Measurements from ENCODE around the gene INPP5B. TPM values are rescaled to one million over a fixed set of nuclear protein-coding genes. Genes with fewer than 3 reads are reported as not detected.

Gene INPP5B
- total and polyA plus RNA-seq, 8 donors, result 7.2 to 56.7 (median 9.5) TPM

DNA sequence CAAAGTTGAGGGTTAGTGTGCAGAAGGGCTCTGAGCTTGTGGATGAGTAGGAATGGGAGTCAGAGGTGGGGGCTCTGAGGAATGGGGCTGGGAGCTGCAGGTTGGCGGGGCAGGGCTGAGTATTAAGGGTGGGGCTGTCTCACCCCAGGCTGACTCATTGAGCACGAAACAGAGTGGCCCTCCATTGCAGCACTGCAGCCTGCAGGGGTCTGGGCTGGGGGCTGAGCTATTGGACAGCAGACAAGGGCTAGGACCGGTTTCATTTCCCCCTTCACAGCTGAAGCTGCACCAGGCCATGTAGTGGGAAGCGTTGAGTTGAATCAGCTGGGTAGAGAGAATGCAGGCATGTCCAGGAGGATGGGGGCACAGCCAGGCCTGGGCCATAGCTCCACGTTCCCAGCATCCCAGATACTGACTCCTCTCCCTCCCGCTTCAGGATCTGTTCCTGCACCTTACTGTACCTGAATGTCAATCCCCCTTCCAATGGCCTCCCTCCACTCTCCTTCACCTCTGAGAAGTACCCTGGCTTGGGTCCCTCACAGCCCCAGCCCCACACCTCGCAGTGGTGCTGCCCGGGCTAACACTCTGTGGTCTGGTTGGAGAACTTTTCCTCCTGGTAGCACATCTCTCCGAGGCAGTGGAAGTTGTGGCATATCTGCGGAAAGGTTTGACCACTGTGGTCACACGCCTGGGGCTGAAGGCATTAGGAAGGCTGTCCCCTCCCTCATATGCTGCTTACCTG is 4.4 kb upstream of the INPP5B start:
- no peak for TF ChIP-seq POLR2AphosphoS5 (IDR thresholded peaks at IDR 0.05)
- TF ChIP-seq EP300 (IDR thresholded peaks at IDR 0.05), result no peak
- TF ChIP-seq POLR2A (IDR thresholded peaks at IDR 0.05), result no peak
- TF ChIP-seq, protein P1, sequence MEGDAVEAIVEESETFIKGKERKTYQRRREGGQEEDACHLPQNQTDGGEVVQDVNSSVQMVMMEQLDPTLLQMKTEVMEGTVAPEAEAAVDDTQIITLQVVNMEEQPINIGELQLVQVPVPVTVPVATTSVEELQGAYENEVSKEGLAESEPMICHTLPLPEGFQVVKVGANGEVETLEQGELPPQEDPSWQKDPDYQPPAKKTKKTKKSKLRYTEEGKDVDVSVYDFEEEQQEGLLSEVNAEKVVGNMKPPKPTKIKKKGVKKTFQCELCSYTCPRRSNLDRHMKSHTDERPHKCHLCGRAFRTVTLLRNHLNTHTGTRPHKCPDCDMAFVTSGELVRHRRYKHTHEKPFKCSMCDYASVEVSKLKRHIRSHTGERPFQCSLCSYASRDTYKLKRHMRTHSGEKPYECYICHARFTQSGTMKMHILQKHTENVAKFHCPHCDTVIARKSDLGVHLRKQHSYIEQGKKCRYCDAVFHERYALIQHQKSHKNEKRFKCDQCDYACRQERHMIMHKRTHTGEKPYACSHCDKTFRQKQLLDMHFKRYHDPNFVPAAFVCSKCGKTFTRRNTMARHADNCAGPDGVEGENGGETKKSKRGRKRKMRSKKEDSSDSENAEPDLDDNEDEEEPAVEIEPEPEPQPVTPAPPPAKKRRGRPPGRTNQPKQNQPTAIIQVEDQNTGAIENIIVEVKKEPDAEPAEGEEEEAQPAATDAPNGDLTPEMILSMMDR (IDR thresholded peaks at IDR 0.05), result no peak
- Histone ChIP-seq H3K36me3 (peaks cover 0 to 7% (median 5%) of the 10 kb centered on the region in 4 donors), H3K4me3 (no peak overlapping the region), H3K4me1 (peaks cover 0 to 14% (median 6%) of the 10 kb centered on the region in 4 donors), H3K9me3 (no peaks in the 10 kb centered on the region), H3K27ac (no peak overlapping the region), H3K27me3 (no peaks in the 10 kb centered on the region)
- no peak for DNase-seq
- 81 to 88% (median 84%) methylated on average over 10 to 11 of the region's 11 CpGs for WGBS, 5 donors
- intact Hi-C loops (cut with DNase I; ENCODE audit: low total_unique reads), result no loop called here

DNA sequence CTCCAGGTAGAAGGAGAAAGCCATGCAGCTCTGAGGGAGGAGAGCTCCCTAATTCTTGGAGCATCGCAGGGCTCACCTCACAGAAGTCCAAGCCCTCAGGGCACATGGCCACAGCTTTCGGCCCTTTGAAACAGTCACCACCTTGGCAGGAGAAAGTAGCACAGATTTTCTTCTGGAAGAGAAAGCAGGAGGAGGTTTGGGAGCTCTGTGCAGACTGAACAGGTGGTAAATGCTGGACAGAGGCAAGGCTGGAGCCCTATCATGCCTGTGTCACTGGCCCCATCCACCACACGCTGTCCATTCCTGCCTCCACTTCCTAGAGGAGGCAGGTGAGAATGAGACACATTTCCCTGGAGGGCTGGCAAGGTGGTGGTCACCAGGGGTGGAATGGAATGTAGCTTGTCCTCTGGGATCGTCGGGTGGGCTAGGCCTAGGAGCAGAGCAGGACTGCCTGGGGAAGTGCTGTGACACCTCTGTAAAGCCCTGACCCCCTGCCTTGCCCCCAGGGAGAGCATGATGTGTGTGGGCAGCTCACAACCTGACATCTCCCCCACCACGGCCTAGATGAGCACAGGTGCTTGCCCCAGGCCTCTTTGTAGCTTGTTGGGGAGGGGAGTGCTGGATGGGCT is 2.8 kb upstream of the INPP5B start:
- no peak overlapping the region for H3K27ac ChIP-seq
- no peaks in the 10 kb centered on the region for H3K9me3 ChIP-seq
- TF ChIP-seq POLR2A (IDR thresholded peaks at IDR 0.05), result no peak
- TF ChIP-seq POLR2AphosphoS5 (IDR thresholded peaks at IDR 0.05), result no peak
- TF ChIP-seq EP300 (IDR thresholded peaks at IDR 0.05), result no peak
- intact Hi-C loops (cut with DNase I; ENCODE audit: low total_unique reads), result no loop called here
- peaks cover 9 to 30% (median 22%) of the 10 kb centered on the region in 4 donors for H3K4me1 ChIP-seq
- DNase-seq, result no peak
- 52 to 80% (median 65%) methylated on average over 6 of the region's 6 CpGs for WGBS, 5 donors
- H3K36me3 ChIP-seq, result peaks cover 0 to 8% (median 6%) of the 10 kb centered on the region in 4 donors
- H3K27me3 ChIP-seq, result no peaks in the 10 kb centered on the region
- H3K4me3 ChIP-seq, result no peak overlapping the region

DNA sequence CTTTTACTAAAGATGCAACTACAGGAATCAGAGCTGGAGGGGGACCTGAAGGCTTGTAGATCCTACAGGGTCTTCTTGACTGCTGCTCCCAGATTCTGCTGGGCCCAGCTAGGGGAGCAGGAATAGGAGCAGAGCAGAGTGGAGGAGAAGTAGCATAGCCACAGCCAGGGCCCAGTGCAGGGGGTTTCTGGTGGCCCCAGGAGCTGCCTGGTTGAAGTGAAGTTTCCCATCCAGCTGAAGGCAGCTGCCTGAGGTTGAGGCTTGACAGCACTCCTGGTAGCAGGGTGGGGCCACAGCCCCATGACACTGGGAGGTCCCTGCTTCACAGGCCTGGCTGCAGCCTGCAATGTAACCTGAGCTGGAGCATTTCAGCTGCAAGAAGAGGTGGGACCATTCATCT is 2.0 kb upstream of the INPP5B start:
- Histone ChIP-seq H3K4me1 (peaks cover 9 to 35% (median 25%) of the 10 kb centered on the region in 4 donors), H3K4me3 (no peak overlapping the region), H3K27ac (no peak overlapping the region), H3K9me3 (no peaks in the 10 kb centered on the region), H3K36me3 (peaks cover 0 to 15% (median 13%) of the 10 kb centered on the region in 4 donors), H3K27me3 (no peaks in the 10 kb centered on the region)
- intact Hi-C loops (cut with DNase I; ENCODE audit: low total_unique reads), result no loop called here
- DNase-seq, result no peak
- no peak for TF ChIP-seq POLR2A (IDR thresholded peaks at IDR 0.05)

DNA sequence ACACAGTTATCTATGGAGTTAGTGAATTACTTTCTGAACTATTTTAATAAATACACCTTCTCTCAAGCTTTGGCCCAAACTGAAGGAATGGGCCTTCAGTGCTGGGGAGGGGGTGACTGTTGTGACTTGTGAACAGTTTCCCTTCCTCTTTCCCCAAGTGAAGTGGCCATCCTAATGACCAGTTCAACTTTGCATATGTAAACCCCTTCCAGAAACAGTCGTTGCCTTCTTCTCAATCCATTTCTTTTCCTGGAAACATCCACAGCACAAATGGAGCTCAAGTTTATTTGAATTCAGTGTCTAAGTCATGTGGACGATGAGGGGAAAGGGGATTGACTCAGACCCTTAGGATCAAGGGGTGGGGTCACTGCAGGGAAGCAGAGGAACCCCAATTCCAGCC is 1.3 kb upstream of the INPP5B start:
- intact Hi-C loops (cut with DNase I; ENCODE audit: low total_unique reads), result no loop called here
- H3K9me3 ChIP-seq, result no peaks in the 10 kb centered on the region
- TF ChIP-seq POLR2A (IDR thresholded peaks at IDR 0.05) (no peak), EP300 (IDR thresholded peaks at IDR 0.05) (no peak), POLR2AphosphoS5 (IDR thresholded peaks at IDR 0.05) (no peak)
- TF ChIP-seq, protein P1 (IDR thresholded peaks at IDR 0.05), result no peak
- peaks cover 9 to 35% (median 25%) of the 10 kb centered on the region in 4 donors for H3K4me1 ChIP-seq
- H3K27ac ChIP-seq, result no peak overlapping the region
- no peak overlapping the region for H3K4me3 ChIP-seq
- H3K36me3 ChIP-seq, result peaks cover 6 to 22% (median 20%) of the 10 kb centered on the region in 4 donors
- no peaks in the 10 kb centered on the region for H3K27me3 ChIP-seq
- WGBS, 5 donors, result 46 to 59% (median 46%) methylated on average over 2 of the region's 2 CpGs
- no peak for DNase-seq

DNA sequence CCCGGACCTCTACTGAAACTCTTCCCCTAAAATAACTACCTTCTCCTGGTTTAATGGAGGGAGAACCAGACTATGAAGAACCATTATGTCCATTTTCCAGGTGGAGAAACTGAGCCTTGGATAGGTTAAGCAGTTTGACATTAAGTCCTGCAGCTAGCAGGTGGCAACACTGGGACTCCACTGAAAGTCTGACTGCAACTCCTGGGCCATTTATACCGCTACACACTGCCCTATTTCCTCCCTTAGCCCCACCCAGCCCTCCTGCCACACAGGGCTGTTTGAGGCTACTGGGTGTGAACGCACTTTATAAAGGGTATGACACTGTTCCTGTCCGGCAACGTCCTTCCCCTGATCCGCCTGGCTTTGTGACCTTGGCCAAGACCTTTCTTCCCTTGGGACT is 511 bp upstream of the INPP5B start:
- Histone ChIP-seq H3K36me3 (peaks cover 6 to 30% (median 28%) of the 10 kb centered on the region in 4 donors), H3K4me3 (peak overlapping the region; percentile 77 to 89 (median 84)), H3K27me3 (no peaks in the 10 kb centered on the region), H3K9me3 (no peaks in the 10 kb centered on the region), H3K4me1 (peaks cover 9 to 35% (median 25%) of the 10 kb centered on the region in 4 donors), H3K27ac (peak overlapping the region in 3 of 5 donors; percentile 91 to 95 (median 91))
- no peak for DNase-seq
- 41 to 58% (median 51%) methylated on average over 6 of the region's 6 CpGs for WGBS, 5 donors
- TF ChIP-seq, protein P1 (IDR thresholded peaks at IDR 0.05), result no peak
- intact Hi-C loops (cut with DNase I; ENCODE audit: low total_unique reads), result no loop called here
